ENCODE measurements around the gene IMMT.

- TF ChIP-seq POLR2A (conservative IDR thresholded peaks at IDR 0.05), result no peak; the same call in 1 of the 2 replicates
- no peak for TF ChIP-seq NFYB (IDR thresholded peaks at IDR 0.05; ENCODE audit: extremely low read depth, insufficient read length)
- no peak for TF ChIP-seq ZBTB2 (IDR thresholded peaks at IDR 0.05)
- no peak for TF ChIP-seq FOS (IDR thresholded peaks at IDR 0.05; ENCODE audit: extremely low read depth, insufficient read length)
- TF ChIP-seq MCM5 (IDR thresholded peaks at IDR 0.05; ENCODE audit: low read depth), result no peak
These were observed 52.0 kb downstream of the IMMT start for GRCh38 chr2:86143307-86143706.

Data from K562 (cell line).